Epidermal melanocyte (primary cell): ENCODE data around the gene XPC.
"Not testable (repeated sequence)": the region's sequence is repeated elsewhere in the genome, so short reads cannot be mapped to it uniquely, and the experiment has no call there.

Source experiments
- DNase-seq: peaks from one replicate; pipeline ENCODE4 v3.0.0; 2011; ENCODE audit warnings: low spot score; ENCODE audit not compliant: insufficient read length

XPC gene

GRCh38 chr3:14178247-14179113, at the start of gene XPC, which contains the start of gene LSM3:
Gene XPC (minus strand): TSS chr3:14178601. CDS start chr3:14178568, 33 bp downstream.
Gene LSM3 (plus strand): TSS chr3:14178817. CDS start chr3:14178861, 44 bp downstream.
- peak; percentile 88 for DNase-seq

GRCh38 chr3:14227856-14228255, 49.5 kb upstream of the XPC start:
- no peak for DNase-seq

DNA sequence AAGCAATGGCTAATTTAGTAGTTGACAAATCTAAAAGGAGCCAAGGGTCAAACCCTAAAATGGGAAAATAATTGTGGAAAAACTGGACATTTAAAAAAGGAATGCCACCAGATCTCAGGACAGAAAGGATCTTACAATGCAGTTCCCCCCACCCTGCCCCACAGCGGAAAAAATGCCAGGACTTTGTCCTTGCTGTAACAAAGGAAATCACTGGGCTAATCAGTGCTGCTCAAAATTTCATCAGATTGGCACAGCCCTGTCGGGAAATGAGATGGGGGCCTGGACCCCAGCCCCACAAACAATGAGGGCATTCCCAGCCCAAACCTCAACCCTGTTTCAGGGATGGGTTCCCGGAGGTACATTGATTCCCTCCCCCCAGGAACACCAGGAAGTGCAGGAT, 48.0 kb upstream of the XPC start:
- not testable (repeated sequence) for DNase-seq

DNA sequence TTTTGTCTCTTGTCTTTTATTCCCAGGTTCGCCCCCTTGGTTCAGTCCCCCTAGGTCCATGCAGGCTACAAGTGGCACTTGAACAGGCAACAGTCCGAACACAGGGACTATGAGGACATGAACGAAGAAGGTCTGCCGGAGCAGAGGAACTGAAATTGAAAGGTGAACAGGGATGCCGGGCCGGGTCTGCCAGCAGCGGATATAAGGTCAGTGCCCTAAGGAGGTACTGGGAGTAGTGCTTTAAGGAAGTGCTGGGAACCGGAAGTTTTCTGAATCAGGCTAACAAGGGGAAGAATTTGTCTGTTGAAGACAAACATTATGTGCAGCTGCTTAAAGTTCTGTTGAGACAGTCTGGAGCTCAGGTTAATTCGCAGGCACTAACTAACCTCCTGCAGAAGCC, 47.0 kb upstream of the XPC start:
- no peak for DNase-seq

- DNase-seq: no peak
Measured at GRCh38 chr3:14224895-14225294, 46.5 kb upstream of the XPC start.

DNA sequence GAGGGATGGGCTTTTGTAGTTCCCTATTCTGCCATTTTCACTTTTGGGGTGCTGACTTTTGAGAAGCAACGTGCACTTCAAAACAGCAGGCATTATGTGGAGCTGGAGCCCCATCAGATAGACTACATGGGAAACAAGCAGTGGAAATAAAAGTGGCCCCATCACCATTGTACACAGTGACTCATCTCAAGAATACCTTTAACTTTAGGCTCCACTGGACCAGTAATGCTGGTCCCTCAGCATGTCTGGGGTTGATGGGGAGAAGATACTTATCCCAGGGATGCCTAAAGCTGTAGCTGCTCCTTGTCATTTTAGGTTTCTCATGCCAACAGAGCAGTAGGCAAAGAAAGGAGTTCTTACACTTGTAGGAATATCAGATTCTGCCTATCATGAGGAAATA, 45.2 kb upstream of the XPC start:
- no peak for DNase-seq

- DNase-seq: no peak
Measured at GRCh38 chr3:14222900-14223594, 44.6 kb upstream of the XPC start.

GRCh38 chr3:14222457-14222856, 44.1 kb upstream of the XPC start:
- DNase-seq: no peak

DNA sequence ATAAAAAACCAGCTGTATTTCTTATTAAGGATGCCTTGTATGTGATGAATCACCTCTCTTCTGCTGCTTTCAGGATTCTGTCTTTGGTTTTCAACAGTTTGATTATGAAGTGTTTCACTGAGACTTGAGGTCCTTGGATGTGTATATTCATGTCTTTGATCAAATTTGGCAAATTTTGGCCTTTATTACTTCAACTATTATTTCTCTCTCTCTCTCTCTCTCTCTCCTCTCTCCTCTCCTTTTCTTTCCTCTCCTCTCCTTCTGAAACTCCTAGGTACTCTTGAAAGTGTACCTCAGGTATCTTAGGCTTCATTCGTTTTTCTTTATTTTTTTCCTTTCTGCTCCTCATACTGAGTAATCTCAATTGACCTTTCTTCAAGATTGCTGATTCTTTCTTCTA, 43.5 kb upstream of the XPC start:
- no peak for DNase-seq

- no peak for DNase-seq
Measured at GRCh38 chr3:14220933-14221332, 42.5 kb upstream of the XPC start.

GRCh38 chr3:14218355-14218754, 40.0 kb upstream of the XPC start:
- no peak for DNase-seq

GRCh38 chr3:14216257-14217048, 38.1 kb upstream of the XPC start:
- no peak for DNase-seq

GRCh38 chr3:14214764-14215163, 36.4 kb upstream of the XPC start:
- DNase-seq: no peak

DNA sequence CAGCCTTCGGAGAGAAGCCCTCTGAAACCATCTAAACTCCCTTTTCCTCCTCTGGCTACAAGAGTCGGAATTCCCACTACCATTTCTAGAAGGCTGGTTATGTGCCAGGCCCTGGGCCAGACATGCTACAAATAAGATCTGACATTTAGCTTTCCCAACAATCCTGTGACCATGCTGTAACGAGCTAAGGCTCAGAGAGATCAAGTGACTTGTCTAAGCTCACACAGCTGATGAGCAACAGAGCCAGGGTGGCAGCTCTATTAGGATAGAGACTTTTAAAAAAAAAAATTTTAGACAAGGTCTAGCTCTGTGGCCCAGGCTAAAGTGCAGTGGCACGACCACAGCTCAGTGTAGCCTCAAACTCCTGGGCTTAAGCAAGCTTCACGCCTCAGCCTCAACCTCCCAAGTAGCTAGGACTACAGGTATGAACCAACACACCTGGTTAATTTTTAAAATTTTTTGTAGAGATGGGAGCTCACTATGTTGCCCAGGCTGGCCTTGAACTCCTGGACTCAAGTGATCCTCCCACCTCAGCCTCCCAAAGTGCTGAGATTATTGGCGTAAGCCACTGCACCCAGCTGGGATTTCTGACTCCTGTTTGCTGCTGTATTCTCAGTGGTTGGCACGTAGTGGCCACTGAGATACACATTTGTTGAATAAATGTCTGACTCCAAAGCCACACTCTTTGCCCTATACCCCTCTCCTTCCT, 34.8 kb upstream of the XPC start:
- DNase-seq: no peak

GRCh38 chr3:14212032-14212431, 33.6 kb upstream of the XPC start:
- no peak for DNase-seq

DNA sequence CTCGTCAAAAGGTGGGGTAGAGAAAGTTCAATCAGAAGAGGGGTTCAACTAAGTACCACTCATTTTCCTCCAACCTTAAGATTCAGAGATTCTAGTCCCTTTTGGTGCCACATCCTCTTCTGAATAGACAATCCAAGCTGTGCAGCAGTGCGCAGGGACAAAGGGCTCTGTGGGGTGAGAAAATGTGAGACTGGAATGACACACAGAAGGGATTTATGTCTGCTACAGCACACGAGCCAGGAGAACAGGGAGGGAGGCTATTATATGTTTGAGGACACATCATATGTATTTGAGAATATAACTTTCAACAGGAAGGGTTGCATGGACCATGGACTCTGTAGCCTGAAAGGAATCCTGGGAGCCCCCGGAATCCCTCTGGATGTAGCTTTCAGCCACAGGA, 33.2 kb upstream of the XPC start:
- DNase-seq: no peak

DNA sequence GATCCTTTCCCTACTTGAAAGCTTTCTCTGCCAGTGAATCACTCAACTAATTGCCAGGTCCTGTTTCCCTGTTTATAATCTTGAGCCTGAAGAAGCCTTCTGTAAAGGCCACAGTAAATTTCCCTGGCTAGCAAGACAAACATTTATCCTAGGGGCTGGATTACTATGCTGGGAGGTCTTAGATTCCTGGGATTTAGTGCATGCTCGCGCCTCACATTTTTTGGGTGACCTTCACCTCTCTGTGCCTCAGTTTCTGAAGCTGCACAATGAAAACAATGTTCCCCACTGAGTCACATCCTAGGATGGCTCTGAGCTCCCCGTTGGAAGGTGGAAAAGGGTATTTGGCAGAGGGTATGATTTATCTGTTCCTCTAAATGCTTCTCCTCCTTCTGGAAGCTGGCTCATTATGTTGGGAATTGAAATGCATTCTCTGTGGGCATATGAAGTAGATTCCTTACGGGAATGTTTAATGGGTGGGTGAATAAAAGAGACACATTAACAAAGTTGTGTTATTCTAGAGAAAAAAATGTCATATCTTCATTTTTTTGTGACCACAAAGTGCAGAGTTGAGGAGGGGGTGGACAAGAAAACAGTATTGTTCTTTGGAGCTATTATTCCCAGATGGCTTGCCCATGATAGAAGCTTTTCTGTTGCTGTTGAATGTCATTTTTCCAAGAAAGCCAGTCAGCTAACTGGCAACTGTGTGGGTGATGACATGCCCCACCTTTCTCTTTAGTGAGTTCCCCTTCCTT, 32.6 kb upstream of the XPC start:
- DNase-seq: peak; percentile 31

DNA sequence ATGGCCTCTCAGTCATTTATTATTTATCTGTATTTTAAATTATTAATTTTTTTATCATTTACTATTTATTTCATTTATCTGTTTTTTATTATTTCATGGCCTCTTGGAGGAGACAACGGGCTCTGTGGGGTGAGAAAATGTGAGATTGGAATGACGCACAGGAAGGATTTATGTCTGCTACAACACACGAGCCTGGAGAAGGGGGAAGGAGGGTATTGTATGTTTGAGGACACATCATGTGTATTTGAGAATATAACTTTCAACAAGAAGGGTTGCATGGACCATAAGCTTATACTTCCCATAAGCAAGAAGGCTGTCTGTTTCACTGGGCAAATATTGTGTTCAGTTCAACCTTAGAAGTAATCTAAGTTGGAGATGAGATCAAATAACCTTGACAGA, 31.9 kb upstream of the XPC start:
- no peak for DNase-seq

GRCh38 chr3:14209581-14210289, 31.3 kb upstream of the XPC start:
- DNase-seq: no peak

DNA sequence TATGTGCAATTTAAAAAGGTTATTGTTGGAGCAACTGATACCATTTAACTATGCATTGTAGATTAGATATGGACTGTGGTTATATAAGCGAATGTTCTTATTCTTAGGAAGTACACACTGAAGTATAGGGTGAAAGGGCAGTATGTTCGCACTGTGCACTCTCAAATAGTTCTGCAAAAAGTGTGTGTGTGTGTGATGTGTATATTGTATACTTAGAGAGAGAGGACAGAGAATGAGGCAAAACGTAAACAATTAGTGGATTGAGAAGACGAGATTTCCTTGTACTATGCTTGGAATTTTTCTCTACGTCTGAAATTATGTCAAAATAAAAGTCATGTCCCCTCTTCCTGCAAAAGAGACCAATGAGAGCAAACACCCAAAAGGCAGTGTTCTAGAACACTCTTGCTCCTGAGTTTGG, 30.6 kb upstream of the XPC start:
- no peak for DNase-seq
